ENCODE data around the gene NUP188.

DNA sequence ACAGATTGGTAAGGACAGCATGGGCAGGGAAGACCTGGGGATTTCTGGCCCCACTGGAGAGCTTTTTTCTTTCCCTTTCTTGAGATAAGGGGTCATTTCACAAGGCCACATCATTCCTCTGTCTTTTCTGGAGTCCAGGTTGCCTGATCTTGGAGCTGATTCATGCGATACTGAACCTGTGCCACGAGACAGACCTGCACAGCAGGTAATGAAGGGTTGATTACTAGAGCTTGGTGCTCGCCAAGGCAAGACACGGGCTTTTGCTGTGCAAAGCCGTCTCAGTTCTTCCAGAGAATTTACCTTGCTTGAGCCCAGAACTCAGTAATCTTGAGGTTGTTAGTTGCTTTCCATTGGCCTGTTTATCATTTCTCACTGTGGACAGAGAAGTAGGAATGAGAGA is 39.2 kb downstream of the NUP188 start:
- no peak for TF ChIP-seq RAD21 (conservative IDR thresholded peaks at IDR 0.05)
- no peak for TF ChIP-seq EP300 (conservative IDR thresholded peaks at IDR 0.05; ENCODE audit: poor library complexity, severe bottlenecking)
- TF ChIP-seq, protein P1, sequence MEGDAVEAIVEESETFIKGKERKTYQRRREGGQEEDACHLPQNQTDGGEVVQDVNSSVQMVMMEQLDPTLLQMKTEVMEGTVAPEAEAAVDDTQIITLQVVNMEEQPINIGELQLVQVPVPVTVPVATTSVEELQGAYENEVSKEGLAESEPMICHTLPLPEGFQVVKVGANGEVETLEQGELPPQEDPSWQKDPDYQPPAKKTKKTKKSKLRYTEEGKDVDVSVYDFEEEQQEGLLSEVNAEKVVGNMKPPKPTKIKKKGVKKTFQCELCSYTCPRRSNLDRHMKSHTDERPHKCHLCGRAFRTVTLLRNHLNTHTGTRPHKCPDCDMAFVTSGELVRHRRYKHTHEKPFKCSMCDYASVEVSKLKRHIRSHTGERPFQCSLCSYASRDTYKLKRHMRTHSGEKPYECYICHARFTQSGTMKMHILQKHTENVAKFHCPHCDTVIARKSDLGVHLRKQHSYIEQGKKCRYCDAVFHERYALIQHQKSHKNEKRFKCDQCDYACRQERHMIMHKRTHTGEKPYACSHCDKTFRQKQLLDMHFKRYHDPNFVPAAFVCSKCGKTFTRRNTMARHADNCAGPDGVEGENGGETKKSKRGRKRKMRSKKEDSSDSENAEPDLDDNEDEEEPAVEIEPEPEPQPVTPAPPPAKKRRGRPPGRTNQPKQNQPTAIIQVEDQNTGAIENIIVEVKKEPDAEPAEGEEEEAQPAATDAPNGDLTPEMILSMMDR (IDR thresholded peaks at IDR 0.05; ENCODE audit: poor library complexity, severe bottlenecking), result no peak
- no peak for TF ChIP-seq SMC3 (conservative IDR thresholded peaks at IDR 0.05; ENCODE audit: poor library complexity)
- TF ChIP-seq, protein P2, sequence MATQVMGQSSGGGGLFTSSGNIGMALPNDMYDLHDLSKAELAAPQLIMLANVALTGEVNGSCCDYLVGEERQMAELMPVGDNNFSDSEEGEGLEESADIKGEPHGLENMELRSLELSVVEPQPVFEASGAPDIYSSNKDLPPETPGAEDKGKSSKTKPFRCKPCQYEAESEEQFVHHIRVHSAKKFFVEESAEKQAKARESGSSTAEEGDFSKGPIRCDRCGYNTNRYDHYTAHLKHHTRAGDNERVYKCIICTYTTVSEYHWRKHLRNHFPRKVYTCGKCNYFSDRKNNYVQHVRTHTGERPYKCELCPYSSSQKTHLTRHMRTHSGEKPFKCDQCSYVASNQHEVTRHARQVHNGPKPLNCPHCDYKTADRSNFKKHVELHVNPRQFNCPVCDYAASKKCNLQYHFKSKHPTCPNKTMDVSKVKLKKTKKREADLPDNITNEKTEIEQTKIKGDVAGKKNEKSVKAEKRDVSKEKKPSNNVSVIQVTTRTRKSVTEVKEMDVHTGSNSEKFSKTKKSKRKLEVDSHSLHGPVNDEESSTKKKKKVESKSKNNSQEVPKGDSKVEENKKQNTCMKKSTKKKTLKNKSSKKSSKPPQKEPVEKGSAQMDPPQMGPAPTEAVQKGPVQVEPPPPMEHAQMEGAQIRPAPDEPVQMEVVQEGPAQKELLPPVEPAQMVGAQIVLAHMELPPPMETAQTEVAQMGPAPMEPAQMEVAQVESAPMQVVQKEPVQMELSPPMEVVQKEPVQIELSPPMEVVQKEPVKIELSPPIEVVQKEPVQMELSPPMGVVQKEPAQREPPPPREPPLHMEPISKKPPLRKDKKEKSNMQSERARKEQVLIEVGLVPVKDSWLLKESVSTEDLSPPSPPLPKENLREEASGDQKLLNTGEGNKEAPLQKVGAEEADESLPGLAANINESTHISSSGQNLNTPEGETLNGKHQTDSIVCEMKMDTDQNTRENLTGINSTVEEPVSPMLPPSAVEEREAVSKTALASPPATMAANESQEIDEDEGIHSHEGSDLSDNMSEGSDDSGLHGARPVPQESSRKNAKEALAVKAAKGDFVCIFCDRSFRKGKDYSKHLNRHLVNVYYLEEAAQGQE (IDR thresholded peaks at IDR 0.05; ENCODE audit: borderline replicate concordance), result no peak
